GM23248 (cell line): ENCODE results near the gene SCAP.

ENCODE experiments used
- EZH2 ChIP-seq: fragments of 200-600 bp; sonication (generic); IDR thresholded peaks from 2 replicates; pipeline ENCODE4 v1.6.1; 2018; ENCODE audit warnings: antibody characterized with exemption, mild to moderate bottlenecking; ENCODE audit not compliant: insufficient read depth, poor library complexity, severe bottlenecking
- EZH2phosphoT487 ChIP-seq: fragments of 200-600 bp; sonication (generic); IDR thresholded peaks from 2 replicates; pipeline ENCODE4 v1.6.1; 2018; ENCODE audit warnings: antibody characterized with exemption, moderate library complexity, mild to moderate bottlenecking, low read depth; ENCODE audit not compliant: insufficient read depth

DNA sequence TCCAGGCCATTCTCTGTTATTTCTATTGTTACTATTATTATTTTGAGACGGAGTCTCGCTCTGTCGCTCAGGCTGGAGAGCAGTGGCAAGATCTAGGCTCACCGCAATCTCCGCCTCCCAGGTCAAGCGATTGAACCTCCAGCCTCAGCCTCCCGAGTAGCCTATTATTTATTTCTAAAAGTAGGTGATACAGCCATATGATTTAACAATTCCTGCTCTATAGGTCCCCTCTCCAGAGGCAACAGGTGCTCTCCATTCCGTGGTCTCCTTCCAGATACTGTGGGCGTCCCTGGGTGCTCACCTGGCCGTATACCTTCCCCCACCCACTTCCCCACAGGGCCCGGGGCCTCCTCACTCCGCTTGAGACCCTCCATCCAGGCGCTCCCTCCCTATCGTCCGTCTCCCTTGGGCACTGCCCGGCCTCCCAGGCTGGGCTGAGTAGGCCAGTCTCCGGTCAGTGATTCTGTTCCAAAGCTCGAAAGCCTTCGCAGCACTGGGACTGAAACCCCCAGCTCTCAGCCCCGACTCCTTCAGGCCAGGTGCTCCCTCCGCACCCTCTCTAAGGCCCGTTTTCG, 95.6 kb downstream of the SCAP start:
- TF ChIP-seq EZH2 = no peak
- TF ChIP-seq EZH2phosphoT487 = no peak
